IMR-90 (cell line): ENCODE results near the gene FNDC3B.

Experiments
- BHLHE40 ChIP-seq: fragments of 150-350 bp; IDR thresholded peaks from 2 replicates; pipeline ENCODE4 v1.6.1; 2016; ENCODE audit warnings: mild to moderate bottlenecking, low read depth, low read length
- CEBPB ChIP-seq: IDR thresholded peaks from 2 replicates; pipeline ENCODE4 v1.6.1; 2012; ENCODE audit warnings: low read depth, low read length, improper control_type of control experiment
- CTCF ChIP-seq: conservative IDR thresholded peaks from 2 replicates; pipeline ENCODE4 v1.5.1; 2012; ENCODE audit warnings: mild to moderate bottlenecking, low read depth, low read length, improper control_type of control experiment
- MAFK ChIP-seq: IDR thresholded peaks from 2 replicates; pipeline ENCODE4 v1.6.1; 2012; ENCODE audit warnings: low read depth, low read length, improper control_type of control experiment
- MAZ ChIP-seq: IDR thresholded peaks from 2 replicates; pipeline ENCODE4 v1.6.1; 2012; ENCODE audit warnings: low read depth, mild to moderate bottlenecking, low read length, improper control_type of control experiment, moderate library complexity, borderline replicate concordance
- POLR2A ChIP-seq: IDR thresholded peaks from 2 replicates; pipeline ENCODE4 v1.6.1; 2012; ENCODE audit warnings: mild to moderate bottlenecking, low read depth, low read length
- RAD21 ChIP-seq: IDR thresholded peaks from 2 replicates; pipeline ENCODE4 v1.6.1; 2012; ENCODE audit warnings: low read length, improper control_type of control experiment
- RFX5 ChIP-seq: IDR thresholded peaks from 2 replicates; pipeline ENCODE4 v1.8.0; 2012; ENCODE audit warnings: low read depth, mild to moderate bottlenecking, low read length, moderate library complexity
- SMC3 ChIP-seq: fragments of 150-350 bp; IDR thresholded peaks from 2 replicates; pipeline ENCODE4 v1.6.1; 2016; ENCODE audit warnings: low read depth, mild to moderate bottlenecking, antibody characterized with exemption, low read length, moderate library complexity
- USF2 ChIP-seq: fragments of 150-350 bp; IDR thresholded peaks from 2 replicates; pipeline ENCODE4 v1.6.1; 2017; ENCODE audit warnings: mild to moderate bottlenecking, antibody characterized with exemption, low read length, low read depth
- TF ChIP-seq, protein P1 (sequence below): fragments of 150-350 bp; IDR thresholded peaks from 2 replicates; pipeline ENCODE4 v1.6.1; 2016; ENCODE audit warnings: low read depth, mild to moderate bottlenecking, low read length, moderate library complexity, borderline replicate concordance

- no peak for TF ChIP-seq CTCF
- TF ChIP-seq MAFK = no peak
- TF ChIP-seq SMC3 = no peak
- TF ChIP-seq RAD21 = no peak
- no peak for TF ChIP-seq CEBPB
- no peak for TF ChIP-seq USF2
- TF ChIP-seq POLR2A = no peak
- TF ChIP-seq RFX5 = no peak
- TF ChIP-seq BHLHE40 = no peak
- no peak for TF ChIP-seq MAZ
- TF ChIP-seq, protein P1, sequence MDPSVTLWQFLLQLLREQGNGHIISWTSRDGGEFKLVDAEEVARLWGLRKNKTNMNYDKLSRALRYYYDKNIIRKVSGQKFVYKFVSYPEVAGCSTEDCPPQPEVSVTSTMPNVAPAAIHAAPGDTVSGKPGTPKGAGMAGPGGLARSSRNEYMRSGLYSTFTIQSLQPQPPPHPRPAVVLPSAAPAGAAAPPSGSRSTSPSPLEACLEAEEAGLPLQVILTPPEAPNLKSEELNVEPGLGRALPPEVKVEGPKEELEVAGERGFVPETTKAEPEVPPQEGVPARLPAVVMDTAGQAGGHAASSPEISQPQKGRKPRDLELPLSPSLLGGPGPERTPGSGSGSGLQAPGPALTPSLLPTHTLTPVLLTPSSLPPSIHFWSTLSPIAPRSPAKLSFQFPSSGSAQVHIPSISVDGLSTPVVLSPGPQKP = no peak
Observed at GRCh38 chr3:172270557-172271166, 231.3 kb downstream of the FNDC3B start.
